GM12801 (cell line): ENCODE results near the gene BMPER.

Experiments
- CTCF ChIP-seq: IDR thresholded peaks from one replicate; pipeline ENCODE4 v1.5.1; 2011; ENCODE audit warnings: control low read depth; ENCODE audit not compliant: insufficient read length; ENCODE audit errors: extremely low read depth

The BMPER gene

GRCh38 chr7:33893377-33893776 lies 12.0 kb upstream of the BMPER start:
- TF ChIP-seq CTCF = no peak

DNA sequence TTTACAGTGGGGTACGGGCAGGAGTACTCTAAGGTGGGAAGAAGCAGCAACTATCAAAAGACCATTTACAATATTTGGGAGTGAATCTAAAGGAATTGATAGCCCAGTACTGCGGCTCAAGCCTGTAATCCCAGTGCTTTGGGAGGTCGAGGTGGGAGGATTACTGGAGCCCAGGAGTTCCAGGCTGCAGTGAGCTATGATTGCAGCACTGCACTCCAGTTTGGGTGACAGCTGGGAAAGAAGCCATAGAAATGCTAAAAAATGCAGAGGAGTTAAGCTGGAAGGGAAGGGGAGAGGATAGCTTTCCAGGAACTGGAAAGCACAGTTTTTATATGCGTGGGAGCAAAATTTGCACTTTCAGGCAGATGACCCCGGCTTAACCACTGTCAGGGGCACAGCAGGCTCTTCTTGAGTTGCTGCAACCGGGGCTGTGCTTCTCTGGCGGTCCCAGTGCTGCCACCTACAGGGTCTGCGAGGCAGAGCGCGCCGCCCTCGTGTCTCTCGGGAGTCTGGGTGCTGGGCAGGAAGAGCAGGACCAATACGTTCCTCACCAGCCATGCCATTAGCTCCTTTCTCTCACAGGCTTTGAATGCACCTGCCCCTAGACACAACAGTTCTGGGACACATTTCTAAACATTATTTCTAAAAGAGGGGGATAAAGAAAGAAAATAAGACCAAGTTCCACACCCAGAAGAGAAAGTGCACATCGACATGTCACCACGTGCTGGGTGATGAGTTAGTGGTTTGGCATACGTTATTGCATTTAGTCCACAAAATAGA lies 10.1 kb upstream of the BMPER start:
- TF ChIP-seq CTCF = no peak

DNA sequence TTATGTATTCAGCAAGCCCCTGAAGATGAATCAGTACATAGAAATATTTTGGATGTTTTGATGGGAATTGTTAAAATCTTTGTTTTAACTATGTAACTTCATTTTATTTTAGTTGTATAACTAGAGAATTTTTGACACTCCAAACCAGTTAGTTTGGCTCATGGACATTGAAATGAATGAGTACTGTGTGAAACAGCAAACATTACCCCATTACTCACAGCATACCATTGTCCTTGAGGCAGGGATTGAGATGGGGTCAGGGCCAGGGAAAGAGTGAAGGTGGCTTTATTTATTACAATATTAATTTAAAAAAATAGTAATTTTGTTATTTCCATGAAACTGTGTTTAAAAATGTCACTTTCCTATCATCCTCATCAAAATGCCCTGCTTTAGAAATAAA lies 4.8 kb upstream of the BMPER start:
- TF ChIP-seq CTCF = no peak

GRCh38 chr7:33901199-33901598 lies 4.1 kb upstream of the BMPER start:
- TF ChIP-seq CTCF = no peak

GRCh38 chr7:33901847-33902246 lies 3.5 kb upstream of the BMPER start:
- TF ChIP-seq CTCF = no peak

GRCh38 chr7:33902746-33903145 lies 2.6 kb upstream of the BMPER start:
- no peak for TF ChIP-seq CTCF

- no peak for TF ChIP-seq CTCF
Observed at GRCh38 chr7:33903791-33904680, 1.3 kb upstream of the BMPER start.
